Heart right ventricle (tissue), 16 donors: ENCODE results near the gene PPM1B. TPM values are rescaled to one million over a fixed set of nuclear protein-coding genes. Genes with fewer than 3 reads are reported as not detected.

Source experiments
- ATAC-seq, 8 donors: fragments of 200-7000 bp; cut with Tn5 transposase; one replicate each; pipeline ENCODE4 v1.9.1; 2020; ENCODE audit warnings: mild to moderate bottlenecking in 8 of 8, moderate library complexity in 8 of 8, moderate number of reproducible peaks in 1 of 8
- DNase-seq, 2 donors: peaks; one replicate each; pipeline ENCODE4 v3.0.0-alpha.2; 2020
- H3K27ac ChIP-seq, 10 donors: fragments of 200-600 bp; sonication (generic) in 2 of 10; one replicate each; pipeline versions ENCODE4 v1.5.0 to v1.8.0; 2020 to 2022; ENCODE audit warnings: mild to moderate bottlenecking in 3 of 10
- H3K27me3 ChIP-seq, 7 donors: fragments of 200-600 bp; one replicate each; pipeline ENCODE4 v1.8.0; 2021 to 2022; ENCODE audit warnings: mild to moderate bottlenecking in 2 of 7
- H3K36me3 ChIP-seq, 9 donors: fragments of 200-600 bp; sonication (generic) in 1 of 9; one replicate each; pipeline versions ENCODE4 v1.5.0 to v1.8.0; 2020 to 2022; ENCODE audit warnings: mild to moderate bottlenecking in 2 of 9
- H3K4me1 ChIP-seq, 9 donors: fragments of 200-600 bp; sonication (generic) in 1 of 9; one replicate each; pipeline versions ENCODE4 v1.5.0 to v1.8.0; 2020 to 2022; ENCODE audit warnings: mild to moderate bottlenecking in 4 of 9
- H3K4me3 ChIP-seq, 10 donors: fragments of 200-600 bp; sonication (generic) in 2 of 10; one replicate each; pipeline versions ENCODE4 v1.5.0 to v1.8.0; 2020 to 2022; ENCODE audit warnings: mild to moderate bottlenecking in 7 of 10, moderate library complexity in 2 of 10
- H3K9me3 ChIP-seq, 11 donors: fragments of 200-600 bp in 10 of 11; sonication (generic) in 2 of 11; one replicate each; pipeline versions ENCODE4 v1.5.0 to v1.8.0; 2013 to 2022; ENCODE audit warnings: mild to moderate bottlenecking in 2 of 11, control low read depth in 1 of 11, moderate library complexity in 1 of 11
- WGBS, 2 donors: extraction: QIAGEN DNeasy Blood & Tissue Kit; methylation state at CpG; one replicate each; pipeline ENCODE4 v1.1.7; 2013; ENCODE audit warnings: inconsistent platforms in 1 of 2; 5-methylcytosine and 5-hydroxymethylcytosine counted together
- intact Hi-C, 10 donors: fragments of 100-400 bp; cut with DNase I; formaldehyde crosslinking; loops; one replicate each; pipeline versions ENCODE4 v1.11.1 to v1.14.2; 2022
- polyA plus RNA-seq, 2 donors: library from polyadenylated mRNA; stranded (reverse); fragments of 200-250 nt; gene quantifications; one replicate each; pipeline ENCODE4 v1.2.3, GENCODE V29; 2013
- total RNA-seq, 10 donors: library from RNA; stranded (reverse); fragmentation: NEBNext Ultra II Directional in 3 of 10; extraction: Animal tissue kit (Norgen Biotek cat#: 25700) in 3 of 10; gene quantifications; one replicate each; pipeline versions ENCODE4 v1.2.1 to v1.2.4, GENCODE V29; 2021 to 2023
- TF ChIP-seq, protein P1 (sequence below), 9 donors: fragments of 200-600 bp; sonication (generic) in 2 of 9; IDR thresholded peaks; one replicate each; pipeline versions ENCODE4 v1.5.0 to v1.8.0; 2021 to 2022; ENCODE audit warnings: antibody characterized with exemption in 9 of 9, mild to moderate bottlenecking in 5 of 9, moderate library complexity in 1 of 9
- donor health status: Arrhythmogenic right ventricular cardiomyopathy.
- donor health status: ischemic (EF 13 %, LVEDD 7.1; RV severe dilation, severe dysfunction).
- donor health status: healthy with polysubstance abuse.
- donor health status: DM: no; HTN: yes; CAD: no.
- donor health status: DM: no; HTN: no; CAD: no.
- donor health status: ischemic (EF 25% LVEDD 6.9; RV normal size, moderate dysfunction).
- donor health status: ischemic (EF 25% LVEDD 5.7; RV mildly dilated, moderate dysfunction).
- donor health status: healthy.
- donor health status: DM: yes; HTN: yes; CAD: no.
- donor health status: Ischemic cardiomyopathy.
- donor health status: ischemic (EF 35%, LVEDD 5.7; RV mildly dilated, moderate dysfunction).
- donor health status: nonischemic (EF 11% LVEDD 7.7; RV severe dilation, severe dysfunction).
- donor health status: DM: yes; HTN: yes; CAD: no.
- donor health status: PGD.
- donor health status: ischemic (EF 29% LVEDD 5.4; RV normal size, mild dysfunction).
- donor health status: nonischemic (EF 23%, LVEDD 6.1; RV moderate dilation, normal function).

Gene PPM1B
- total and polyA plus RNA-seq, 12 donors: 20.7 to 69.5 (median 55.2) TPM

DNA sequence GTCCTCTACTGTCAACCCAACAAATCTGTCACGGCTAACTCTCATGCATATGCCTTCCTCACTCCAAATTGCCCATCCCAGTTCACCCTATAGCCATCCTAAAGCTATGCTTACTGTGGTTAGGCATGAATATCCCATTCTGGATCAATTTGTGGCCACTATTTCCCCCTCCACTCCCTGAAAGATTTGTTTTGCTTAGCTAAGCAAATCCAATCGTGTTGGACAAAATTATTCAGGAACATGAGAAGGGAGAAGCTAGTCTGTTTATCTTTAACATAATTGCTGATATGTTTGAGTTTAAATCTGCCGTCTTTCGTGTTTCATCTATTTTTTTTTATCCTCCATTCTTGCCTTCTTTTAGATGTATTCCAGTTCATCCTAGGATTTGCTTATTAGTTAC is 43.6 kb downstream of the PPM1B start:
- Histone ChIP-seq H3K36me3 (peaks cover 0 to 54% (median 18%) of the 10 kb centered on the region in 9 donors), H3K4me1 (no peaks in the 10 kb centered on the region), H3K4me3 (no peak overlapping the region), H3K27me3 (no peaks in the 10 kb centered on the region), H3K9me3 (peaks cover 0 to 10% (median 0%) of the 10 kb centered on the region in 11 donors), H3K27ac (no peak overlapping the region)
- 96 to 98% methylated on average over 4 of the region's 4 CpGs for WGBS, 2 donors
- intact Hi-C loops: no loop called here
- DNase-seq (no peak), ATAC-seq (no peak)
- TF ChIP-seq, protein P1, sequence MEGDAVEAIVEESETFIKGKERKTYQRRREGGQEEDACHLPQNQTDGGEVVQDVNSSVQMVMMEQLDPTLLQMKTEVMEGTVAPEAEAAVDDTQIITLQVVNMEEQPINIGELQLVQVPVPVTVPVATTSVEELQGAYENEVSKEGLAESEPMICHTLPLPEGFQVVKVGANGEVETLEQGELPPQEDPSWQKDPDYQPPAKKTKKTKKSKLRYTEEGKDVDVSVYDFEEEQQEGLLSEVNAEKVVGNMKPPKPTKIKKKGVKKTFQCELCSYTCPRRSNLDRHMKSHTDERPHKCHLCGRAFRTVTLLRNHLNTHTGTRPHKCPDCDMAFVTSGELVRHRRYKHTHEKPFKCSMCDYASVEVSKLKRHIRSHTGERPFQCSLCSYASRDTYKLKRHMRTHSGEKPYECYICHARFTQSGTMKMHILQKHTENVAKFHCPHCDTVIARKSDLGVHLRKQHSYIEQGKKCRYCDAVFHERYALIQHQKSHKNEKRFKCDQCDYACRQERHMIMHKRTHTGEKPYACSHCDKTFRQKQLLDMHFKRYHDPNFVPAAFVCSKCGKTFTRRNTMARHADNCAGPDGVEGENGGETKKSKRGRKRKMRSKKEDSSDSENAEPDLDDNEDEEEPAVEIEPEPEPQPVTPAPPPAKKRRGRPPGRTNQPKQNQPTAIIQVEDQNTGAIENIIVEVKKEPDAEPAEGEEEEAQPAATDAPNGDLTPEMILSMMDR (IDR thresholded peaks at IDR 0.05): no peak

DNA sequence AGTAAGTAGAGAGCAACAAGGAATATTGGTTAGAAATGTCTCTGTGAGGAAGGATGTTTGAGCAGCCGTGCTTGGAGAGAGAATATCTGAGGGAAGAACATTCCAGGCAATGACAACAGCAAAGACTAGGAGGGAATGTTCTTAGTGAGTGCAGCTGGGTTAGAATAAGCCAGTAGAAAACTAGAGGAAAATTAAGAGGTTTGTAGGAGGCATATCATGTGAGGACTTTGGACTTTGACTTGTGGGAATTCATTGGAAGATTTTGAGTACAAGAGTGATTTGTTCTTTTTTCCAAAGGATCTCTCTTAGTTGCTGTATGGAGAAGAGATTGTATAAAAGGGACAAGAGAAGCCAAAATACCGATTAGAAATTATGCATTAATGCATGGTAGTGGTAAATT is 47.2 kb downstream of the PPM1B start:
- Histone ChIP-seq H3K27ac (no peak overlapping the region), H3K27me3 (no peaks in the 10 kb centered on the region), H3K9me3 (no peaks in the 10 kb centered on the region), H3K4me1 (no peaks in the 10 kb centered on the region), H3K4me3 (no peak overlapping the region), H3K36me3 (peaks cover 0 to 64% (median 12%) of the 10 kb centered on the region in 9 donors)
- no peak for DNase-seq
- 94% methylated on average over 2 of the region's 2 CpGs for WGBS, 2 donors
- intact Hi-C loops: no loop called here
- TF ChIP-seq, protein P1 (IDR thresholded peaks at IDR 0.05): no peak
- no peak for ATAC-seq

DNA sequence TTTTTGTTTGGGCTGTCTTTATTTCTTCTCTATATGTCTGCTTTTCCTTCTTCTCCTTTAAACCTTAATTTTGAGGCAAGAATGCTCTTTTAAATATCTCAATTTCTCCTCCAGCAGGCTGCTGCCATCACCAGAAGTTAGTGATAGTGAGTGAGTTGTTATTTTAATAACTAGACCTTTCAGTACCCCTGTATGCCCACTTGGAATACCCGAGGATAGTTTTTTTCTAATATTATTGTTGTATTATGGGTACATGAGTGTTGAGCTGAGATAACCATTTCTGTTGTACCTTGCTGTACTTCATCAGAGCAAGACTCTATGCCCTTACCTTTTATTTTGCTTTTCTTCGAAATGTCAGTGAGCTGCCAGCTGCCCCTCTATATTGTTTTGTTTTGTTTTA is 50.1 kb downstream of the PPM1B start:
- peaks cover 0 to 65% (median 8%) of the 10 kb centered on the region in 9 donors for H3K36me3 ChIP-seq
- no peaks in the 10 kb centered on the region for H3K27me3 ChIP-seq
- intact Hi-C loops: no loop called here
- H3K4me1 ChIP-seq: no peaks in the 10 kb centered on the region
- DNase-seq (no peak), ATAC-seq (no peak)
- TF ChIP-seq, protein P1 (IDR thresholded peaks at IDR 0.05): no peak
- H3K9me3 ChIP-seq: no peaks in the 10 kb centered on the region
- 81 to 88% methylated on average over 2 of the region's 2 CpGs for WGBS, 2 donors
- H3K27ac ChIP-seq: no peak overlapping the region
- no peak overlapping the region for H3K4me3 ChIP-seq

DNA sequence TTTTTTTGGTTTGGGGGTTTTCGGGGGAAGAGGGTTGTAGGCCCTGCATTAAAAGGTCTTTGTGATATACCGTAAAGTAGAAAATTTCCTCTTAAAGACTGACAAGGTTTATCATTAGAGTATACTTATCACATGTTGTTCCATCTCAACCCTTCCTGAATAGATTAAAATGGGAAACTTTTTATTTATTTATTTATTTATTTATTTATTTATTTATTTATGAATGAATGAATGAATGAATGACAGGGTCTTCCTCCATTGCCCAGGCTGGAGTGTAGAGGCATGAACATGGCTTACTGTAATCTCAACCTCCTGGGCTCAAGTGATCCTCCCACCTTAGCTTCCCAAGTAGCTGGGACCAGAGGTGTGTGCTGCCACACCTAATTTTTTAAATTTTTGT is 58.1 kb downstream of the PPM1B start:
- Histone ChIP-seq H3K36me3 (peaks cover 0 to 49% (median 0%) of the 10 kb centered on the region in 9 donors), H3K4me3 (no peak overlapping the region), H3K4me1 (no peaks in the 10 kb centered on the region), H3K27ac (no peak overlapping the region), H3K27me3 (no peaks in the 10 kb centered on the region), H3K9me3 (no peaks in the 10 kb centered on the region)
- TF ChIP-seq, protein P1 (IDR thresholded peaks at IDR 0.05): no peak
- DNase-seq (no peak), ATAC-seq (no peak)
- WGBS, 2 donors: 90 to 98% methylated on average over 2 of the region's 2 CpGs
- intact Hi-C loops: no loop called here
